Colonic mucosa (tissue), 4 donors: ENCODE measurements around the gene YJEFN3. TPM values are rescaled to one million over a fixed set of nuclear protein-coding genes. Genes with fewer than 3 reads are reported as not detected.

Experiments used
- DNase-seq: peaks from one replicate; pipeline ENCODE4 v3.0.0-alpha.2; 2020
- H3K27ac ChIP-seq: fragments of 200-600 bp; one replicate; pipeline ENCODE4 v1.8.0; 2021
- H3K27me3 ChIP-seq: fragments of 200-600 bp; one replicate; pipeline ENCODE4 v1.8.0; 2021
- H3K36me3 ChIP-seq: fragments of 200-600 bp; one replicate; pipeline ENCODE4 v1.8.0; 2021
- H3K4me1 ChIP-seq: fragments of 200-600 bp; one replicate; pipeline ENCODE4 v1.8.0; 2021; ENCODE audit warnings: mild to moderate bottlenecking
- H3K4me3 ChIP-seq: fragments of 200-600 bp; one replicate; pipeline ENCODE4 v1.8.0; 2021
- H3K9ac ChIP-seq, 2 donors: one replicate each; pipeline ENCODE4 v1.7.0; 2013; ENCODE audit warnings: control low read depth in 2 of 2, low read depth in 2 of 2, low read length in 2 of 2
- H3K9me3 ChIP-seq: fragments of 200-600 bp; one replicate; pipeline ENCODE4 v1.8.0; 2021
- intact Hi-C: fragments of 100-400 bp; cut with DNase I; formaldehyde crosslinking; loops from one replicate; pipeline ENCODE4 v1.14.1; 2022
- total RNA-seq, 2 donors: library from RNA; stranded (reverse); fragmentation: NEBNext Ultra II Directional in 1 of 2; extraction: Animal tissue kit (Norgen Biotek cat#: 25700) in 1 of 2; gene quantifications; one replicate each; pipeline ENCODE4 v1.2.1, GENCODE V29; 2021
- TF ChIP-seq, protein P1 (sequence below): fragments of 200-600 bp; IDR thresholded peaks from one replicate; pipeline ENCODE4 v1.8.0; 2022; ENCODE audit warnings: antibody characterized with exemption, mild to moderate bottlenecking
- donor health status: healthy.
- donor health status: DM: no; HTN: no; CAD: no.
- donor health status: DM: no; HTN: no; CAD: no.

The YJEFN3 gene
- total RNA-seq, 2 donors from 2014 or later = 1.9 to 17.3 TPM

DNA sequence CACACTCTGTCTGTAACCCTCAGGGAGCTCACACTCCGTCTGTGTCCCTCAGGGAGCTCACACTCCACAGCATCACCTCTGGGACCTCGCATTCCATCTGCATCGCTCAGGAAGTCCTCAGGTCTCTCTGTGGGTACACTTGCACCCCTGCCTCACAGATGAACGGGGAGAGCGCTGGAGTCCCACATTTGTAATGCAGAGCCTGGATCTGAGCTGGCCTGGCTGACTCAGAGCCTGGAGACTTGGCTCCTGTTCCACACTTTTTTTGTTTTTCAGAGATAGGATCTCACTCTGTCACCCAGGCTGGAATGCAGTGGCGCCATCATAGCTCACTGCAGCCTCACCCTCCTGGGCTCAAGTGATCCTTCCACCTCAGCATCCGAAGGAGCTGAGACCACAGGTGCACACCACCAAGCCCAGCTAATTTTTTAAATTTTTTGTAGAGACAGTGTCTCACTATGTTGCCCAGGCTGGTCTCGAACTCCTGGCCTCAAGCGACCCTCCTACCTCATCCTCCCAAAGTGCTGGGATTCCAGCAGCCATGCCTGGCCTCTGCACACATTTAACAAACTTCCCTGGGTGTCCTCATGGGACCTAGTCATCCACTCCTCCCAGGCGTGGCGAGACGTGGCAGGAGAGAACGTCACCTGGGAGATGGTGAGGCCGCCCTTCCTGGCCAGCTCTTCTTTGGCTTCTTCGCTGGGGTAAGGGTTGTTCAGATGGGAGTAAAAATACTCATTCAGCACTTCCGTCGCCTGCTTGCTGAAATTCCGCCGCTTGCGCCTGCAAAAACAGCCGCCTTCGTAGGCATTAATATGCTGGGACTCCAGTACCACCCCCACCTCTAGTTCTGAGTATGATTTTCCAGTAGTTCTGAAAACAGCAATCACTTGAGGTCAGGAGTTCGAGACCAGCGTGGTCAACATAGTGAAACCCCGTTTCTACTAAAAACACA lies 40.4 kb downstream of the YJEFN3 start:
- DNase-seq = no peak
- Histone ChIP-seq H3K27ac (no peak overlapping the region), H3K36me3 (no peaks in the 10 kb centered on the region), H3K4me3 (no peak overlapping the region), H3K27me3 (no peaks in the 10 kb centered on the region), H3K4me1 (no peaks in the 10 kb centered on the region), H3K9ac (no peak overlapping the region), H3K9me3 (no peaks in the 10 kb centered on the region)
- TF ChIP-seq, protein P1, sequence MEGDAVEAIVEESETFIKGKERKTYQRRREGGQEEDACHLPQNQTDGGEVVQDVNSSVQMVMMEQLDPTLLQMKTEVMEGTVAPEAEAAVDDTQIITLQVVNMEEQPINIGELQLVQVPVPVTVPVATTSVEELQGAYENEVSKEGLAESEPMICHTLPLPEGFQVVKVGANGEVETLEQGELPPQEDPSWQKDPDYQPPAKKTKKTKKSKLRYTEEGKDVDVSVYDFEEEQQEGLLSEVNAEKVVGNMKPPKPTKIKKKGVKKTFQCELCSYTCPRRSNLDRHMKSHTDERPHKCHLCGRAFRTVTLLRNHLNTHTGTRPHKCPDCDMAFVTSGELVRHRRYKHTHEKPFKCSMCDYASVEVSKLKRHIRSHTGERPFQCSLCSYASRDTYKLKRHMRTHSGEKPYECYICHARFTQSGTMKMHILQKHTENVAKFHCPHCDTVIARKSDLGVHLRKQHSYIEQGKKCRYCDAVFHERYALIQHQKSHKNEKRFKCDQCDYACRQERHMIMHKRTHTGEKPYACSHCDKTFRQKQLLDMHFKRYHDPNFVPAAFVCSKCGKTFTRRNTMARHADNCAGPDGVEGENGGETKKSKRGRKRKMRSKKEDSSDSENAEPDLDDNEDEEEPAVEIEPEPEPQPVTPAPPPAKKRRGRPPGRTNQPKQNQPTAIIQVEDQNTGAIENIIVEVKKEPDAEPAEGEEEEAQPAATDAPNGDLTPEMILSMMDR = no peak
- intact Hi-C loops = no loop called here

DNA sequence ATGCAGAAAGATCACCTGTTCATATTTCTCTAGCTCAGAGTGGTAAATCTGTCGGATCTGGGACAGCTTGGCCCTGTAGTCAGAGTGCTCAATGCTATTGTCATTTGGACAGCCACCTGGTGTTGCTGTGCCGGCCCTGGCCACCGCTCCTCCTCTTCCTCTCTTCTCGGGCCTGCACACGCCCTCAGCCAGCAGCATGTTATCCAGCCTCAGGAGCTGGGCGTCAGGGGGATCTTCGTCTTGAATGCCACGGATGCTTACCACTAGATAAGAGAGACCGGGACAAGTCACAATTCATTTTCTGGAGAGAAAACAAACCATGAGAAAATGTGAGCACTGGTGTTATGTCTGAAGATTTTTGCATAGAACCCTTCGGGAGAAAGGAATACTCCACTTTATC lies 41.9 kb downstream of the YJEFN3 start:
- Histone ChIP-seq H3K4me3 (no peak overlapping the region), H3K9me3 (no peaks in the 10 kb centered on the region), H3K36me3 (no peaks in the 10 kb centered on the region), H3K27ac (no peak overlapping the region), H3K27me3 (no peaks in the 10 kb centered on the region), H3K4me1 (no peaks in the 10 kb centered on the region), H3K9ac (no peak overlapping the region)
- TF ChIP-seq, protein P1 = no peak
- intact Hi-C loops = no loop called here
- DNase-seq = no peak

DNA sequence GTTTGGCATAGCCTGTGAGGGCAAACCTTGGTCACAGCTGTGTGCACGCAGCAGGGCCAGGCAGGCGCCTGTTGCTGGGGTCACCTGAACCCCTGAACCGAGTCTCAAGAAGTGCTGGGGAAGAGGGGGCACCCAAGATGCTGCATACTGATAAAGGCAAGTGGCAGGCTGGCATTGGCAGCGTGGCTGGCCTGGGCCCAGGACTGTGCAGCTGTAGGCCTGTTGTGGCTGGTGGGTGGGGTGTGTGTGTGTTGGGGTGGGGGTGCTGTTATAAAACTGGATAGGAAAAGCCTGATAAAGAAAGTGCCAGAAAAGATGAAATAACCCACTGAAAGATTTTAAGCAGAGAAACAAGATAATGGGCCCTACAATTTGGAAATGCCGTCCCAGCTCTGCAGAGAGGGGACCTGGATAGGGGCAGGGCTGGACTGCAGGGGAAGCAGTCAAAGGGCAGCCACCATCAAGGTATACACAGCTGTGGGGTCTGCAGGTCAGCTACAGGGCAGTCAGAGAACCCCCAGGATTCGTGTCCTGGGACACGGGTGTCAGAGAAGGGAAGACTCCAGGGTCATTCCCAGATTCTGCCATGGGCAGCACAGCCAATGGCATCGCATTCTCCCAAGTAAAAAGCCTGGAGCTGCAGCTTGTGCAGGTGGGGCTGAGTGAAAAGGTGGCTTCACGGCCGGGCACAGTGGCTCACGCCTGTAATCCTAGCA lies 42.5 kb downstream of the YJEFN3 start:
- no peak overlapping the region for H3K27ac ChIP-seq
- H3K4me1 ChIP-seq = no peaks in the 10 kb centered on the region
- TF ChIP-seq, protein P1 = no peak
- intact Hi-C loops = no loop called here
- no peaks in the 10 kb centered on the region for H3K36me3 ChIP-seq
- H3K27me3 ChIP-seq = no peaks in the 10 kb centered on the region
- H3K9ac ChIP-seq = no peak overlapping the region
- DNase-seq = no peak
- no peaks in the 10 kb centered on the region for H3K9me3 ChIP-seq
- H3K4me3 ChIP-seq = no peak overlapping the region

DNA sequence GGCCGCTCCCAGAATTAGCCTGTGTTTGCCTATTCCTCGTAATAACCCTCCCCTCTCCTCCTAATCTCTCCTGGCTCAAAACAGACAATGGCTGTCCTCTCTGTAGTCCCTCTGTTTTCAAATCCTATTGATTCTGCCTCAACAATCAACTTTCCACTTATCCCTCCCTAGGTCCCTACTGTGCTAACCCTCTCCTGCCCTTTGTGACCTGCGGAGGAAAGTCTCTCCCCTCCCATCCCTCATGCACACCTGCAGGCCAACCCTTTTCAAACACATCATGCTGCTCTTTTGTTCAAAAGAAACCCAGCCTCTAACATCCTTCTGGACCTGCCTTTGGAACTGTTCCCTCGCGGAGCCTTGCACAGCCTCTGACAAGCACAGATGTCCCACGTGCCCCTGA lies 46.7 kb downstream of the YJEFN3 start:
- H3K9me3 ChIP-seq = no peaks in the 10 kb centered on the region
- H3K27ac ChIP-seq = no peak overlapping the region
- no peaks in the 10 kb centered on the region for H3K4me1 ChIP-seq
- no peaks in the 10 kb centered on the region for H3K27me3 ChIP-seq
- H3K4me3 ChIP-seq = no peak overlapping the region
- H3K9ac ChIP-seq = no peak overlapping the region
- no peaks in the 10 kb centered on the region for H3K36me3 ChIP-seq
- TF ChIP-seq, protein P1 = no peak
- intact Hi-C loops = no loop called here
- no peak for DNase-seq

DNA sequence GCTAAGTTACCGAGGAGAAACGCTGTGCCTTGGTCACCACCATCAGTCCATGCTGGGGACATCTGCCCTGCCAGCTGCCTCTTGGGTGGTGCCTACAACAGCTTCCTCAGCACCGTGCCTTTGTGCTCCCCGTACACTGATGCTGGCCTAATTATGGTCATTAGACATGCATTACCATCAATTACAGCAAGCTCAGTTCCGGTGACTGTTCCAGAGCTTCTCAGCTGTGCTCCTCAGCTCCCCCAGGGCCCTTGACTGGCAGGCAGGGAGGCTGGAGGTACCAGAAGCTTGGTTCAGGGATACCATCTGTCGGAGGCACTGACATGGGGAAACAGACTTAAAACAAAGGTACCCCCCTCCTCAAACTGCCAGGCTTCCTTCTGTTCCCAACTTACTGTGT lies 49.5 kb downstream of the YJEFN3 start:
- H3K27ac ChIP-seq = no peak overlapping the region
- no peaks in the 10 kb centered on the region for H3K36me3 ChIP-seq
- no peaks in the 10 kb centered on the region for H3K27me3 ChIP-seq
- TF ChIP-seq, protein P1 = no peak
- intact Hi-C loops = no loop called here
- no peaks in the 10 kb centered on the region for H3K9me3 ChIP-seq
- no peaks in the 10 kb centered on the region for H3K4me1 ChIP-seq
- no peak overlapping the region for H3K9ac ChIP-seq
- no peak overlapping the region for H3K4me3 ChIP-seq
- no peak for DNase-seq
